ENCODE data around the gene GATAD2A.

Gene GATAD2A

DNA sequence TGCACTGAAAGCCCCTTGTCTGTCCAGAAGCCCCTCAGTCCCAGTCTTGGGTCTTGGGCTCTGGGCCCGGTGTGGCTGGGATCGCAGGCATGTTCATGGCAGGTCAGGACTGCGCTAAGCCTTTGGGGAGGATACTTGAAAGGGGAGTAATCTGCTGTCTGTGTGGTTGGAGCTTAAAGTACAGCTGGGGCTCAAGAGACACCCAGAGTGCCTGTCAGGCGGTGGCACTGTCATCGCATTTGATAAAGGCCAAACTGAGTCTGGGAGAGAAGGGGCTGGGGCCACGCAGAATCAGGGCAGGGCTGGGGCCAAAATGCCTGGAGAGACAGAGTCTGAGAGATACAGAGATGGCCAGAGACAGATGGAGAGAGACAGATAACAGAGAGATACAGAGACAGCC, 128.4 kb downstream of the GATAD2A start:
- H3K4me3 ChIP-seq (ENCODE audit: low read depth, low read length) = no peak overlapping the region
- TF ChIP-seq, protein P1, sequence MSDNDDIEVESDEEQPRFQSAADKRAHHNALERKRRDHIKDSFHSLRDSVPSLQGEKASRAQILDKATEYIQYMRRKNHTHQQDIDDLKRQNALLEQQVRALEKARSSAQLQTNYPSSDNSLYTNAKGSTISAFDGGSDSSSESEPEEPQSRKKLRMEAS (IDR thresholded peaks at IDR 0.05; ENCODE audit: low read depth, low read length) = no peak
- TF ChIP-seq MYC (IDR thresholded peaks at IDR 0.05; ENCODE audit: low read depth, low read length) (no peak), POLR2A (IDR thresholded peaks at IDR 0.05; ENCODE audit: extremely low read depth, insufficient read length) (no peak)
- TF ChIP-seq, protein P2, sequence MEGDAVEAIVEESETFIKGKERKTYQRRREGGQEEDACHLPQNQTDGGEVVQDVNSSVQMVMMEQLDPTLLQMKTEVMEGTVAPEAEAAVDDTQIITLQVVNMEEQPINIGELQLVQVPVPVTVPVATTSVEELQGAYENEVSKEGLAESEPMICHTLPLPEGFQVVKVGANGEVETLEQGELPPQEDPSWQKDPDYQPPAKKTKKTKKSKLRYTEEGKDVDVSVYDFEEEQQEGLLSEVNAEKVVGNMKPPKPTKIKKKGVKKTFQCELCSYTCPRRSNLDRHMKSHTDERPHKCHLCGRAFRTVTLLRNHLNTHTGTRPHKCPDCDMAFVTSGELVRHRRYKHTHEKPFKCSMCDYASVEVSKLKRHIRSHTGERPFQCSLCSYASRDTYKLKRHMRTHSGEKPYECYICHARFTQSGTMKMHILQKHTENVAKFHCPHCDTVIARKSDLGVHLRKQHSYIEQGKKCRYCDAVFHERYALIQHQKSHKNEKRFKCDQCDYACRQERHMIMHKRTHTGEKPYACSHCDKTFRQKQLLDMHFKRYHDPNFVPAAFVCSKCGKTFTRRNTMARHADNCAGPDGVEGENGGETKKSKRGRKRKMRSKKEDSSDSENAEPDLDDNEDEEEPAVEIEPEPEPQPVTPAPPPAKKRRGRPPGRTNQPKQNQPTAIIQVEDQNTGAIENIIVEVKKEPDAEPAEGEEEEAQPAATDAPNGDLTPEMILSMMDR (IDR thresholded peaks at IDR 0.05; ENCODE audit: low read depth, low read length) = no peak
- DNase-seq (ENCODE audit: low read depth) = peak; percentile 48

DNA sequence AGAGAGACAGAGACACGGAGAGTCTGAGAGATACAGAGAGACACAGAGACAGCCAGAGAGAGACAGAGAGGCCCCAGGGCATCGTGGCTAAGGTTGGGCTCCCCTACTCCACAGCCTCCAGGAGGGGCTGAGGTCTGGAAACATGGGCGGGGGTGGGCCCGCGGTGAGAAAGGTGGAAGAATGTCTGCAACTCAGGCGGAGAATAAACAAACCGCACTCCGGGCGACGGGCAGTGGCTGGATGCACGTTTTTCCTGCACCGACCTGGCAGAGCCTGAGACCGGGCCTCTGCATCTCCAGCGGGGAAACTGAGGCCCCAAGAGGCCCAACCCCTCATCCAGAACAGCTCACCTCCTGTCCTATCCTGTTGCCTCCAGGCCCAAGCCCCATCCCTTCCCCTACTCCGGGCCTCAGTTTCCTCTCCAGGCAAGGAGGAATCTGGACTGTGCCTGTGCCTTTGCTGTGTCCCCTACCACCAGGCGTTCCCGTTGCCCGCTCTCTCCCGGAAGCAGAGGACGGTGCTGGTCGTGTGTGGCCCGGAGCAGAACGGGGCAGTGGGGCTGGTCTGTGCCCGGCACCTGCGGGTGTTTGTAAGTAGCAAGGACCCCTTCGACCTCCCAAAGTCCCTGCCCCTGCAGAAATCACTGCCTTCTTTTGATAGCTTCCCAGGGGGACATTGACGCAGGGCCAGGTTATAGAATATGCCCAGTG, 129.2 kb downstream of the GATAD2A start:
- H3K4me3 ChIP-seq (ENCODE audit: low read depth, low read length) = no peak overlapping the region
- DNase-seq (ENCODE audit: low read depth) = no peak
- TF ChIP-seq, protein P2 (IDR thresholded peaks at IDR 0.05; ENCODE audit: low read depth, low read length) = no peak
- TF ChIP-seq, protein P1 (IDR thresholded peaks at IDR 0.05; ENCODE audit: low read depth, low read length) = no peak
- TF ChIP-seq POLR2A (IDR thresholded peaks at IDR 0.05; ENCODE audit: extremely low read depth, insufficient read length) (no peak), MYC (IDR thresholded peaks at IDR 0.05; ENCODE audit: low read depth, low read length) (no peak)

DNA sequence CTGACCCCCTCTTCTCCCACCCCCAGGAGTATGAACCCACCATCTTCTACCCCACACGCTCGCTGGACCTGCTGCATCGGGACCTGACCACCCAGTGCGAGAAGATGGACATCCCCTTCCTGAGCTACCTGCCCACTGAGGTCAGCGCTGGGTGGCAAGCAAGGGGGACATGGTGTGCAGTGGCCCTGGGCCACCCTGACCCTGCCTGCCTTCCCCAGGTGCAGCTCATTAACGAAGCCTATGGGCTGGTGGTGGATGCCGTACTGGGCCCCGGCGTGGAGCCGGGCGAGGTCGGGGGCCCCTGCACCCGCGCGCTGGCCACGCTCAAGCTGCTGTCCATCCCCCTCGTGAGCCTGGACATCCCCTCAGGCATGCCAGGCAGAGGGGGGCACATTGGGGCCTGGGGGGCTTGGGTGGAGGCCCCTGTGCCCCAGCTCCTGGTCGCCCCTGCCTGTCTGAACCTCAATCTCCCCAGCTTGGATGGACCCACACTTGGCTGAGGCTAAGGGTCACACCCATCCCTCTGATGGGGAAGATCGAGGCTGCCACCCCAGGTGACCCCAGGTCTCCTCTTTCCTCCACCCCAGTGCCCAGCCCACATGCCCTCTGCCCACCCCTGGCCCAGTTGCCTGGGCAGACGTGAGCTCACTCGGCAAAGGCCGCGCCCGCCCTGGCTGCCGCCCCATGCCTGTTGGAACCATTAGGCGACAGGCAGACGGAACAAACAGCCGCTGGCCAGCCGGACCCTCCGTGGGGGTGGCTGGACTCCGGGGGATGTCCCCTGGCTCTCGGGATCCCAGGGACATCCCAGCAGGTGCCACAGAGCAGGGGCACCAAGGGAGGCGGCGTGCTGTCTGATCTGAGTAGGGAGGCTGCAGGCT, 130.1 kb downstream of the GATAD2A start:
- TF ChIP-seq MYC (IDR thresholded peaks at IDR 0.05; ENCODE audit: low read depth, low read length) (no peak), POLR2A (IDR thresholded peaks at IDR 0.05; ENCODE audit: extremely low read depth, insufficient read length) (no peak)
- TF ChIP-seq, protein P1 (IDR thresholded peaks at IDR 0.05; ENCODE audit: low read depth, low read length) = no peak
- TF ChIP-seq, protein P2 (IDR thresholded peaks at IDR 0.05; ENCODE audit: low read depth, low read length) = no peak
- H3K4me3 ChIP-seq (ENCODE audit: low read depth, low read length) = no peak overlapping the region
- DNase-seq (ENCODE audit: low read depth) = no peak

DNA sequence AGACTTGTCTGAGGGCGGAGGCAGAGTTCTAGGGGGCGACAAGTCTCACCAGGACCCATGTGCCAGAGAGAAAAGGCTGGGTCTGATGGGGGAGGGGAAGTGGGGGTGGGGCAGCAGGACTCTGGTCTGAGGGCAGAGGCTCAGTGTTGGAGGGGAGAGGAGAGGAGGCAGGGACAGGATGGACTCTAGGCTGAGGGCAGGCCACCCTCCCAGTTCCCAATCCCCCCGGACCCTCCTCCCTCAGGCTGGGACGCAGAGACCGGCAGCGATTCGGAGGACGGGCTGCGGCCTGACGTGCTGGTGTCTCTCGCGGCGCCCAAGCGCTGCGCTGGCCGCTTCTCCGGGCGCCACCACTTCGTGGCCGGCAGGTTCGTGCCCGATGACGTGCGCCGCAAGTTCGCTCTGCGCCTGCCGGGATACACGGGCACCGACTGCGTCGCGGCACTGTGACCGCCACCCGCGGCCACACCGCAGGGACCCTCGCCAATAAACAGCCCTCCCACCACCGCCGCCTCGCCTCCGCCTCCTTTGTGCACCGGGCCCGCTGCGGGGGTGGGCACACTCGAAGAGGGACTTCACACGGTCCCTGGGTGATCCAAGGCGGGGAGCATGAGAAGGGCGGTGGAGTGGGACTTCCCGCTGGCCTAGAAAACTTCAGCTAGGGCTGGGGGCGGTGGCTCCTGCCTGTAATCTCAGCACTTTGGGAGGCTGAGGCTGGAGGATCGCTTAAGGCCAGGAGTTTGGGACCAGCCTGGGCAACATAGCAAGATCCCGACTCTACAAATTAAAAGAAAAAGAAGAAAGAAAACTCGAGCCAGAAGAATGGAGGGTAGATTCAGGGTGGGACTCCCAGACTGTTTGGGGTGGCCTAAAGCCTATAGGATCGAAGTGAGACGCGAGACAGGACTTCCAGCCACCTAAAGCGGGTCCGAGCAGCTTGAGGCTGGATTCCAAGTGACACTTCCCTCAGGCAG, 131.9 kb downstream of the GATAD2A start:
- H3K4me3 ChIP-seq (ENCODE audit: low read depth, low read length) = no peak overlapping the region
- DNase-seq (ENCODE audit: low read depth) = no peak
- TF ChIP-seq, protein P2 (IDR thresholded peaks at IDR 0.05; ENCODE audit: low read depth, low read length) = no peak
- no peak for TF ChIP-seq MYC (IDR thresholded peaks at IDR 0.05; ENCODE audit: low read depth, low read length)
- TF ChIP-seq, protein P1 (IDR thresholded peaks at IDR 0.05; ENCODE audit: low read depth, low read length) = no peak
- TF ChIP-seq POLR2A (IDR thresholded peaks at IDR 0.05; ENCODE audit: extremely low read depth, insufficient read length) = no peak
